ENCODE results near the gene TFDP1. TPM values are rescaled to one million over a fixed set of nuclear protein-coding genes. Genes with fewer than 3 reads are reported as not detected.

The TFDP1 gene
- total RNA-seq, 1 donor from 2014 or later: 30.8 TPM

- H3K9me3 ChIP-seq (ENCODE audit: control insufficient read depth in 3 of 3, low read length in 3 of 3): no peaks in the 10 kb centered on the region
- H3K4me1 ChIP-seq (ENCODE audit: control insufficient read depth in 3 of 3, insufficient read depth in 3 of 3, low read length in 3 of 3): peaks cover 10 to 17% (median 10%) of the 10 kb centered on the region in 3 donors
- H3K27ac ChIP-seq (ENCODE audit: low read depth, low read length): no peak overlapping the region
- no peaks in the 10 kb centered on the region for H3K27me3 ChIP-seq (ENCODE audit: control insufficient read depth in 3 of 3, insufficient read depth in 3 of 3, low read length in 3 of 3)
- H3K4me3 ChIP-seq (ENCODE audit: low read length in 3 of 3): peak overlapping the region; percentile 49 to 63 (median 51)
- peaks cover 5 to 18% (median 8%) of the 10 kb centered on the region in 3 donors for H3K36me3 ChIP-seq (ENCODE audit: control insufficient read depth in 3 of 3, insufficient read depth in 3 of 3, low read length in 3 of 3)
- peak overlapping the region in 1 of 3 donors; percentile 68 for H3K9ac ChIP-seq (ENCODE audit: low read depth in 1 of 3, low read length in 3 of 3)
These were observed 518 bp downstream of the TFDP1 start for GRCh38 chr13:113584870-113585671.

- H3K27me3 ChIP-seq (ENCODE audit: control insufficient read depth in 3 of 3, insufficient read depth in 3 of 3, low read length in 3 of 3): no peaks in the 10 kb centered on the region
- no peak overlapping the region for H3K27ac ChIP-seq (ENCODE audit: low read depth, low read length)
- peaks cover 5 to 18% (median 8%) of the 10 kb centered on the region in 3 donors for H3K36me3 ChIP-seq (ENCODE audit: control insufficient read depth in 3 of 3, insufficient read depth in 3 of 3, low read length in 3 of 3)
- H3K9me3 ChIP-seq (ENCODE audit: control insufficient read depth in 3 of 3, low read length in 3 of 3): no peaks in the 10 kb centered on the region
- peaks cover 10 to 17% (median 10%) of the 10 kb centered on the region in 3 donors for H3K4me1 ChIP-seq (ENCODE audit: control insufficient read depth in 3 of 3, insufficient read depth in 3 of 3, low read length in 3 of 3)
- peak overlapping the region in 1 of 3 donors; percentile 13 for H3K4me3 ChIP-seq (ENCODE audit: low read length in 3 of 3)
- no peak overlapping the region for H3K9ac ChIP-seq (ENCODE audit: low read depth in 1 of 3, low read length in 3 of 3)
These were observed 1.3 kb downstream of the TFDP1 start for GRCh38 chr13:113585896-113586295.

GRCh38 chr13:113586661-113587479 lies 2.3 kb downstream of the TFDP1 start:
- no peak overlapping the region for H3K9ac ChIP-seq (ENCODE audit: low read depth in 1 of 3, low read length in 3 of 3)

GRCh38 chr13:113588394-113589111 lies 4.0 kb downstream of the TFDP1 start:
- no peaks in the 10 kb centered on the region for H3K27me3 ChIP-seq (ENCODE audit: control insufficient read depth in 3 of 3, insufficient read depth in 3 of 3, low read length in 3 of 3)
- no peaks in the 10 kb centered on the region for H3K9me3 ChIP-seq (ENCODE audit: control insufficient read depth in 3 of 3, low read length in 3 of 3)
- no peak overlapping the region for H3K27ac ChIP-seq (ENCODE audit: low read depth, low read length)
- H3K36me3 ChIP-seq (ENCODE audit: control insufficient read depth in 3 of 3, insufficient read depth in 3 of 3, low read length in 3 of 3): peaks cover 5 to 18% (median 10%) of the 10 kb centered on the region in 3 donors
- peaks cover 10 to 17% (median 10%) of the 10 kb centered on the region in 3 donors for H3K4me1 ChIP-seq (ENCODE audit: control insufficient read depth in 3 of 3, insufficient read depth in 3 of 3, low read length in 3 of 3)
- H3K9ac ChIP-seq (ENCODE audit: low read depth in 1 of 3, low read length in 3 of 3): no peak overlapping the region
- H3K4me3 ChIP-seq (ENCODE audit: low read length in 3 of 3): no peak overlapping the region

More at GRCh38 chr13:113586661-113587479, 2.3 kb downstream of the TFDP1 start:
- Histone ChIP-seq H3K4me3 (ENCODE audit: low read length in 3 of 3) (no peak overlapping the region), H3K27ac (ENCODE audit: low read depth, low read length) (no peak overlapping the region), H3K27me3 (ENCODE audit: control insufficient read depth in 3 of 3, insufficient read depth in 3 of 3, low read length in 3 of 3) (no peaks in the 10 kb centered on the region), H3K36me3 (ENCODE audit: control insufficient read depth in 3 of 3, insufficient read depth in 3 of 3, low read length in 3 of 3) (peaks cover 5 to 18% (median 8%) of the 10 kb centered on the region in 3 donors), H3K9me3 (ENCODE audit: control insufficient read depth in 3 of 3, low read length in 3 of 3) (no peaks in the 10 kb centered on the region), H3K4me1 (ENCODE audit: control insufficient read depth in 3 of 3, insufficient read depth in 3 of 3, low read length in 3 of 3) (peaks cover 10 to 17% (median 10%) of the 10 kb centered on the region in 3 donors)

GRCh38 chr13:113589251-113589960 lies 4.9 kb downstream of the TFDP1 start:
- peaks cover 10 to 13% (median 10%) of the 10 kb centered on the region in 3 donors for H3K4me1 ChIP-seq (ENCODE audit: control insufficient read depth in 3 of 3, insufficient read depth in 3 of 3, low read length in 3 of 3)
- H3K9me3 ChIP-seq (ENCODE audit: control insufficient read depth in 3 of 3, low read length in 3 of 3): no peaks in the 10 kb centered on the region
- no peak overlapping the region for H3K9ac ChIP-seq (ENCODE audit: low read depth in 1 of 3, low read length in 3 of 3)
- H3K27ac ChIP-seq (ENCODE audit: low read depth, low read length): no peak overlapping the region
- H3K27me3 ChIP-seq (ENCODE audit: control insufficient read depth in 3 of 3, insufficient read depth in 3 of 3, low read length in 3 of 3): no peaks in the 10 kb centered on the region
- no peak overlapping the region for H3K4me3 ChIP-seq (ENCODE audit: low read length in 3 of 3)
- H3K36me3 ChIP-seq (ENCODE audit: control insufficient read depth in 3 of 3, insufficient read depth in 3 of 3, low read length in 3 of 3): peaks cover 5 to 18% (median 10%) of the 10 kb centered on the region in 3 donors

GRCh38 chr13:113589961-113590339 lies 5.4 kb downstream of the TFDP1 start:
- peaks cover 5 to 18% (median 10%) of the 10 kb centered on the region in 3 donors for H3K36me3 ChIP-seq (ENCODE audit: control insufficient read depth in 3 of 3, insufficient read depth in 3 of 3, low read length in 3 of 3)
- H3K4me3 ChIP-seq (ENCODE audit: low read length in 3 of 3): no peak overlapping the region
- no peaks in the 10 kb centered on the region for H3K9me3 ChIP-seq (ENCODE audit: control insufficient read depth in 3 of 3, low read length in 3 of 3)
- H3K9ac ChIP-seq (ENCODE audit: low read depth in 1 of 3, low read length in 3 of 3): no peak overlapping the region
- H3K27me3 ChIP-seq (ENCODE audit: control insufficient read depth in 3 of 3, insufficient read depth in 3 of 3, low read length in 3 of 3): no peaks in the 10 kb centered on the region
- peaks cover 10 to 13% (median 10%) of the 10 kb centered on the region in 3 donors for H3K4me1 ChIP-seq (ENCODE audit: control insufficient read depth in 3 of 3, insufficient read depth in 3 of 3, low read length in 3 of 3)
- H3K27ac ChIP-seq (ENCODE audit: low read depth, low read length): no peak overlapping the region

GRCh38 chr13:113591750-113592149 lies 7.2 kb downstream of the TFDP1 start:
- Histone ChIP-seq H3K9me3 (ENCODE audit: control insufficient read depth in 3 of 3, low read length in 3 of 3) (no peaks in the 10 kb centered on the region), H3K27me3 (ENCODE audit: control insufficient read depth in 3 of 3, insufficient read depth in 3 of 3, low read length in 3 of 3) (no peaks in the 10 kb centered on the region)

GRCh38 chr13:113592571-113592970 lies 8.0 kb downstream of the TFDP1 start:
- Histone ChIP-seq H3K27ac (ENCODE audit: low read depth, low read length) (no peak overlapping the region), H3K27me3 (ENCODE audit: control insufficient read depth in 3 of 3, insufficient read depth in 3 of 3, low read length in 3 of 3) (no peaks in the 10 kb centered on the region), H3K9ac (ENCODE audit: low read depth in 1 of 3, low read length in 3 of 3) (no peak overlapping the region), H3K36me3 (ENCODE audit: control insufficient read depth in 3 of 3, insufficient read depth in 3 of 3, low read length in 3 of 3) (peaks cover 0 to 21% (median 5%) of the 10 kb centered on the region in 3 donors), H3K4me1 (ENCODE audit: control insufficient read depth in 3 of 3, insufficient read depth in 3 of 3, low read length in 3 of 3) (peaks cover 2 to 8% (median 4%) of the 10 kb centered on the region in 3 donors), H3K9me3 (ENCODE audit: control insufficient read depth in 3 of 3, low read length in 3 of 3) (no peaks in the 10 kb centered on the region), H3K4me3 (ENCODE audit: low read length in 3 of 3) (no peak overlapping the region)

More at GRCh38 chr13:113591750-113592149, 7.2 kb downstream of the TFDP1 start:
- Histone ChIP-seq H3K4me1 (ENCODE audit: control insufficient read depth in 3 of 3, insufficient read depth in 3 of 3, low read length in 3 of 3) (peaks cover 2 to 10% (median 4%) of the 10 kb centered on the region in 3 donors), H3K27ac (ENCODE audit: low read depth, low read length) (no peak overlapping the region), H3K9ac (ENCODE audit: low read depth in 1 of 3, low read length in 3 of 3) (no peak overlapping the region), H3K4me3 (ENCODE audit: low read length in 3 of 3) (no peak overlapping the region), H3K36me3 (ENCODE audit: control insufficient read depth in 3 of 3, insufficient read depth in 3 of 3, low read length in 3 of 3) (peaks cover 2 to 22% (median 7%) of the 10 kb centered on the region in 3 donors)
